GM18499 (cell line): ENCODE measurements around the gene LDAF1.
"Not testable (repeated sequence)": the region's sequence is repeated elsewhere in the genome, so short reads cannot be mapped to it uniquely, and the experiment has no call there.

Experiments
- ATAC-seq: cut with Tn5 transposase; IDR thresholded peaks from one replicate; pipeline ENCODE4 v1.9.1; 2021; ENCODE audit warnings: moderate number of reproducible peaks; ENCODE audit not compliant: insufficient read depth, unreplicated experiment

Gene LDAF1

DNA sequence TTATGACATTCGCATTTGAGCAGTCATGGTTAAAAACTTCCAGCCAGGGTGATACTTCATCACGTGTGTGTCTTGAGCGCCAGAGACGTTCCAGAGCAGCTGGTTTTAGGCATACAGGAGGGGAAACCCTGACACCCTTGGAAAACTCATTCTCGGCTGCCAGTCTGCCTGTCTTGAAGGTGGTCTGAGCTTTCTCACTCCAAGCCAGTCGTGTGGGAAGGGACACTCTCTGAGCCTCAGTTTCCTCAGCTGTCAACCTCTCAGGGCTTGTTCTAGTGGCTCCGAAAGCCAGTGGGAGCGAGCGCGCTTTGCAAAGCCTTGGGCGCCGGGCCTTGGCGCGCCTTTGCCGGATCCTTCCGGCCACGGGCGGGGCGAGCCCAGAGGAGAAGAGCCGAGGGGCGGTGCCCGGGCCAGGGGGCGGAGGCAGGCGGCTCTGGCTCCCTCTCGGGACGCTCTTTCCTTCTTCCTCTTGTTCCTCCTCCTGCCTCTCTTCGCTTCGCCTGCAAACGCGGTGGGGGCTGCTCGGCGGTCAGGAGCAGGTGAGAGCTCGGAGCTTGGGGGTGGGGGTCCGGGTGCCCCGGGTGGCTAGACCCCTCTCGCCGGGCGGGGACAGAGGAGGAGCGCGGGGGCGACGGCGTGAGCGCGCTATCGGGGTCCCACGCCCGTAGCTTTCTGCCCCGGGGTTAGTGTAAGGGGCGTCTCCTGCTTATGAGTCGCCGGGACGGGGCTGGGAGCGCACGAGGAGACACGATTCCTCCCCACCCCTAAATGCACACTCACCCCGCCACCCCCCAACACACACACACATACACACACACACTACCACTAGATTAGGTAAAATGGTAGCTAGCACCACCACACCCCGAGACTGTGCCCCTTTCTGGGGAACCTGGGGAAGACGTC lies at the start of gene LDAF1:
TSS of gene LDAF1 (plus strand) at position 467 of the 903 bp plus-strand sequence. CDS start 2,509 bp downstream, outside the sequence.
- ATAC-seq, result no peak

DNA sequence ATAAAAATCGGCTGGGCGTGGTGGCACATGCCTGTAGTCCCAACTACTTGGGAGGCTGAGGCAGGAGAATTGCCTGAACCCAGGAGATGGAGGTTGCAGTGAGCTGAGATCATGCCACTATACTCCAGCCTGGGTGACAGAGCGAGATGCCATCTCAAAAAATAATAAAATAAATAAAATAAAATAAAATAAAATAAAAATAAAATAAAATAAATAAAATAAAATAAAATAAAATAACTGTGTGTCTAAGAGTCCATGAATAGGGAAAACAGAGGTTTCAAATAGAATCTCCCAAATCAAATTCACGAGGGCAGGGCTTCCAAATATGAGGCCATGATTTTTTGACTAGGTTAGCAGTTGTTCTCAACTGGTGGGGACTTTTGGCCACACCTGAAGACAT lies 42.9 kb upstream of the LDAF1 start:
- ATAC-seq, result not testable (repeated sequence)

DNA sequence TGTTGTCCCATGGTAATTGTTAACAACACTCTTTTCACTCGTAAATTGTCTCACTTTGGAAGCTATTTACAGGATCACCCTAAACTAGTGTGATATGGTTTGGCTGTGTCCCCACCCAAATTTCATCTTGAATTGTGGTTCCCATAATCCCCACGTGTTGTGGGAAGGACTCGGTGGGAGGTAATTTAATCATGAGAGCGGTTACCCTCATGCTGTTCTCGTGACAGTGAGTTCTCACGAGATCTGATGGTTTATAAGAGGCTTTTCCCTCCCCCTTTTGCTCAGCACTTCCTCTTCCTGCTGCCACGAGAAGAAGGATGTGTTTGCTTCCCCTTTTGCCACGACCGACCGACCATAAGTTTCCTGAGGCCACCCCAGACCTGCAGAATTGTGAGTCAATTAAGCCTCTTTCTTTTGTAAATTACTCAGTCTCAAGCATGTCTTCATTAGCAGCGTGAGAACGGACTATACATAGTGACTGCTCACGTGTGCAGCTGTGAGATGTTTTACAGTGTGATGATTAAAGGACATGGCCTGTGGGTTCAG lies 42.3 kb upstream of the LDAF1 start:
- no peak for ATAC-seq

DNA sequence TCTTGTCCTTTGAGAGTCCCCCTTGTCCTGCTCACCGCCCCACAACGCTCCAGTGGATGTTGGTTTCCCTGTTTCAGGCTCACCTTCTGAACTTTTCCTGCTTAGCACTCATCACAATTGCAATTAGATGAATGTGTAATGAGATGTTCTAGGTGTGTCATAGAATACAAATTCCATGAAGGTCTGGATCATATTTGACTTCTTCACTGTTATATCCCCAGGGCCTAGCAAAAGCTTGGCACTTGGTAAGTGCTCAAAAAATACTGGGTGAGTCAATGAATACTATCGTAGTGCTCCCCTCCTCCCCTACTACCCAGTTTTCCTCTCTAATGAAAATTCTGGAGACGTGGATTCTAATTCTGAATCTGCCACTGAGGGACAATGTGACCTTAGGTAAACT lies 40.9 kb upstream of the LDAF1 start:
- ATAC-seq, result no peak

DNA sequence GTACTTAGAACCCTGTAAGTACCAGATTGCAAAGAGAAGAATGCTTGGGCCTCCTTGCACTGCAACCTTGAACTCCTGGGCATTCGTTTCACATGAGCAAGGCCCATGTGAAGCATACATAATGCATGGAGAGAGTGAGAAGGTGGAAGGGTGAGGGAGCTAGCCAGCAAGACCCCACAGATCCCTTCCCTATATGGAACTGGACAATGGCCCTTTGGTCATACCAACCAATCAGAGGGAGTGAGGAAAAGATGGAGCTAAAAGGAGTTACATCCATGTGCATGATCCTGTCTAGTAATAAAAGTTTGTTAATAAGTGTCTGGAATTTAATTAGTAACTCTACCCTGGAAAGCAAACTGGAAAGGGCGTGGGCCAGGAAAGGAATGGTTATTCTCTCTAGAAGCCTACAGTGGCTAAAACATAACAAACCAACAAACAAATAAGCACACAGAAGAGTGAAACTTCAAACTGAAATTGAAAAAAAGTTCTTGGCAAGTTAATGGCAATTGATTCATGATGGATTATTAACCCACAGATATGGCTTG lies 37.4 kb upstream of the LDAF1 start:
- ATAC-seq, result no peak

DNA sequence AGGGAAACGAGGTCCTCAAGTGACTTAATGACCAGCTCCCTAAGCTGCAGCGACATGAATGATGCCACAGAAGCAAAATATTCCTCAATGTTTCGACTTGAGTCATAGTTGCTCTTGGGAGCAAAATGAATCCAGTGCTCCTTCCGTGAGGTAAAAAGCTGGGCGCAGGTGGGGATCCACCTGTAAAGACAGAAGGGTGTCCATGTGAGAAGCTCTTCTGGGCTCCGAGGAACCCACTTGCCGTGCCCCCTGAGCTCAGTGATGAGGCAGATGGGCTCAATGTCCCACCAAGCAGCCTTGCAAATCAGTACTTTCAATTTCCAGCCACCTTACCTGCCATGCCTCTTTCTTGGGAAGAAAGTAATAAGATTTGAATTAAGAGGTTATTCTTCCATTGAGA lies 33.3 kb upstream of the LDAF1 start:
- no peak for ATAC-seq

DNA sequence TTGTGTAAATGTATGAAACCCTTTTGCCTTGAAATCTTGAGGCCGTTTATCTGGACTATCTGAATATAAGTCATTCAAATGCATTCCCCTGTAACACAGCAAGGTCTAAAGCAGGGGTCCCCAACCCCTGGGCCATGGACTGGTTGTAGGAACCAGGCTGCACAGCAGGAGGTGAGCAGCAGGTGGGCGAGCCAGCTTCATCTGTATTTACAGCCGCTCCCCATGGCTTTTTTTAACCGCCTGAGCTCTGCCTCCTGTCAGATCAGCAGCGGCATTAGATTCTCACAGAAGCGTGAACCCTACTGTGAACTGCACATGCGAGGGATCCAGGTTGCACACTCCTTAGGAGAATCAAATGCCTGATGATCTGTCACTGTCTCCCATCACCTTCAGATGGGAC lies 32.0 kb upstream of the LDAF1 start:
- ATAC-seq, result no peak

DNA sequence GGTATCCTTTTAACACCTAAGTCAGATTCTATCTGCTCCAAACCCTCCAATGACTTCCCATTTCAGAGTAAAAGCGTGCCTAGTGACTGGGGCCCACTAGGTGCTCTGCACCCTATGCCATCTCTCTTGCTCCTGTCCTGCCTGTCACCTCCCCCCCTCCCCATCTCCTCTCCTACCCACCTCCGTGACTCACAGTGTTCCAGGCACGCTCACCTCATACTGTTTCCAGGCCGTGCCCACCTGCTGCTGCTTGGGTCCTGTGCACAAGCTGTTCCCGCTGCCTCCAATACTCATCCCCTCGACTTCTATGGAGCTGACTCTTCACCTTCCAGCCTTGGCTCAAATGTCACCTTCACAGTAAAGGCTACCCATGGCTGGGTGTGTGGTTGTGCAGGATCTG lies 29.5 kb upstream of the LDAF1 start:
- no peak for ATAC-seq

DNA sequence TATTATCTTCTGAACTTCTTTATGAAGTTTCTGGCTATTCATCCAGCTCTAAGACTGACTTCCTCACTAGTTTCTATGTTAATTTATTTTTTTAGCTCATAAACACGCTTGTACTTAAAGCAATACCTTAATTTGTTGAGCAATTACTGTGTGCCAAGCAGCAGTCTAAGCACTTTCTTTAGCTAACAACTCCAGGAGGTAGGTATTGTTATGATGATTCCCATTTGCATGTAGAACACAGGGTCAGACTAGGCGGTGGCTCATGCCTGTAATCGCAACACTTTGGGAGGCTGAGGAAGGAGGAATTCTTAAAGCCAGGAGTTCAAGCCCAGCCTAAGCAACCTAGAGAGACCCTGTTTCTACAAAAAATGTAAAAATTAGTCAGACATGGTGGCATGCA lies 27.7 kb upstream of the LDAF1 start:
- no peak for ATAC-seq

DNA sequence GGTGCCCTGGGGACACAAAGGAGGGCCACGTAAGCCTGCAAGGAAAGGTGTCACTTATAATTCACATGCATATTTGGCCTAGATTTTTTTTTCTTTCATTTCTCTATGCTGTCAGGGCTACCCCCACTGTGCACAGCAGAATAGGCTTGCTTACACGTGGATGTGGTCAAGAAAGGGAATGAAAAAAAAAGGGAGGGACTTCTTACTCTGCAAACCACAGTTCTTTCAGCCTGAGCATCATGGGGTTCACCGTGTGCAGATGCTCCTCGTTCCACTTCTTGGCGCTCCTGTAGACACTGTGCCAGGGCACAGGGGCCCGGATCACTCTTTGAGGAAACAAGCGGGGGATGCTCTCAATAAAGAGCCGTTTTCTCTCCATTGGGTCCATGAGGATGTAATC lies 24.4 kb upstream of the LDAF1 start:
- no peak for ATAC-seq

DNA sequence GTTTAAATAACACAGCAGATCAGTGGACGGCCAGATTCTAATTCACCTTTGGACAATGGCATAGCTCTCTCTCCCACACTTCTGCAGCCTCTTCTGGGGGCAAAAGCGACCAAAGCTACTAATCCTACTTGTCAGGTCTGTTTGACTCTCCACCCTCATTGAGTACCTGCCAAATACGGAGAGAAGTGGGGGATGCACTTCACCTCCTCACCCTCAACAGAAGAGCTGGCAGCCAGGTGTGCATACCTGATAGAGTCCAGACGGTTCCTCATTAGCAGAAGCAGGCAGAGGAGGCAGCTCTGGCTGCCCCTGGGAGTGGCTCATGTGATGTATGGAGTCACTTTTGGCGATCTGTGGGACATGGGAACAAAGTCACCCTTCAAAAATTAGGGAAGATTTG lies 12.7 kb upstream of the LDAF1 start:
- ATAC-seq, result no peak

DNA sequence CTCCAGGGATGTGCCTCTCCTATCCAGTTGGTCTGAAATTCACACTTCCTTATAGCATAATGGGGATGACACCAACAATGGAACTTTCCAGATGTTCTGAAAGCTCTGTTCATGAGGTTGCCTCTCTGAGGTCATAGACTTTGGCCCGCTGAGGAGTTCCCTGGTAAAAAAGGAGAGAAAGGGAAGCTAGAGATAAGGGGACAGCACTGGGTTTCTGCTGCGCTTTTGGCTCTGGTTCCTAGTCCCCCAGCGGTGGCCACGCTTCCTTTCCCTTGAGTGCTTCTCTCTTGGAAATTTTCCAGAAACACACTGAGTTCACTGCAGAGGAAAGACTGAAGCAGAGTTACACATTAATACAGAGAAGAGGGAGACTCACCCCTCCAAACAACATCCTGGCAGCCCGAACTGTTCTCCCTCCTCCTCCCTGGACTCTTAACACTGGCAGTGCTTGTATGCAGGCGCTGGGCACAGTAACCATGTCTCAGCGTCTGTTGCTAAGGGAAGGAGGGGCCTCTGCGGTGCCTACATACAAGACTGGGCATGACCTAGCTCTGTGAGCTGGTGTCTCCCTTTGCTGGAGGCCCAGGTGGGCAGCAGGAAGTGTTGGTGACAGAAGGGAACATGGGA lies 8.0 kb upstream of the LDAF1 start, which contains the start of gene DNAH3:
TSS of gene DNAH3 (minus strand) at position 472 of the 627 bp plus-strand sequence. CDS start 527 bp downstream, outside the sequence.
- no peak for ATAC-seq

DNA sequence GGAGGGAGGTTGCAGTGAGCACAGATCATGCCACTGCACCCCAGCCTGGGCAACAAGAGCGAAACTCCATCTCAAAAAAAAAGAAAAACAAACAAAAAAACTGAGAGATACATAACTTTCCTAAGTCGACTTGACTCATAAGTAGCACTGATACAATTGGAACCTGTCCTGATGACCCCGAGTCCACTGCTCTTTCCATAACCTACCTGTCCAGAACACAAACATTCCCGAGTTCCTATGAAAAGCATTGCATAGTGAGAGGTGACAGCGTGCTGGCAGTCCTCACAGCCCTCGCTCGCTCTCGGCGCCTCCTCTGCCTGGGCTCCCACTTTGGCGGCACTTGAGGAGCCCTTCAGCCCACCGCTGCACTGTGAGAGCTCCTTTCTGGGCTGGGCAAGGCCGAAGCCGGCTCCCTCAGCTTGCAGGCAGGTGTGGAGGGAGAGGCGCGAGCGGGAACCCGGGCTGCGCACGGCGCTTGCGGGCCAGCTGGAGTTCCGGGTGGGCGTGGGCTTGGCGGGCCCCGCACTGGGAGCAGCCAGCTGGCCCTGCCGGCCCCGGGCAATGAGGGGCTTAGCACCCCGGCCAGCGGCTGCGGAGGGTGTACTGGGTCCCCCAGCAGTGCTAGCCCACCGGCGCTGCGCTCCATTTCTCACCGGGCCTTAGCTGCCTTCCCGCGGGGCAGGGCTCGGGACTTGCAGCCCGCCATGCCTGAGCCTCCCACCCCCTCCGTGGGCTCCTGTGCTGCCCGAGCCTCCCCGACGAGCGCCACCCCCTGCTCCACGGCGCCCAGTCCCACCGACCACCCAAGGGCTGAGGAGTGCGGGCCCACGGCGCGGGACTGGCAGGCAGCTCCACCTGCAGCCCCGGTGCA lies 6.1 kb upstream of the LDAF1 start:
- ATAC-seq, result not testable (repeated sequence)

DNA sequence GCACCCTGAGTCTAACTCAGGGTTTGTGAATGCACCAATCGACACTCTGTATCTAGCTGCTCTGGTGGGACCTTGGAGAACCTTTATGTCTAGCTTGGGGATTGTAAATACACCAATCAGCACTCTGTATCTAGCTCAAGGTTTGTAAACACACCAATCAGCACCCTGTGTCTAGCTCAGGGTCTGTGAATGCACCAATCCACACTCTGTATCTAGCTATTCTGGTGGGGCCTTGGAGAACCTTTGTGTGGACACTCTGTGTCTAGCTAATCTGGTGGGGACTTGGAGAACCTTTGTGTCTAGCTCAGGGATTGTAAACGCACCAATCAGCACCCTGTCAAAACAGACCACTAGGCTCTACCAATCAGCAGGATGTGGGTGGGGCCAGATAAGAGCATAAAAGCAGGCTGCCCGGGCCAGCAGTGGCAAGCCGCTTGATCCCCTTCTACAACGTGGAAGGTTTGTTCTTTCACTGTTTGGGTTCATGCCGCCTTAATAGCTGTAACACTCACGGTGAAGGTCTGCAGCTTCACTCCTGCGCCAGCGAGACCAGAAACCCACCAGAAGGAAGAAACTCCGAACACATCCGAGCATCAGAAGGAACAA lies 5.2 kb upstream of the LDAF1 start:
- ATAC-seq, result not testable (repeated sequence)

DNA sequence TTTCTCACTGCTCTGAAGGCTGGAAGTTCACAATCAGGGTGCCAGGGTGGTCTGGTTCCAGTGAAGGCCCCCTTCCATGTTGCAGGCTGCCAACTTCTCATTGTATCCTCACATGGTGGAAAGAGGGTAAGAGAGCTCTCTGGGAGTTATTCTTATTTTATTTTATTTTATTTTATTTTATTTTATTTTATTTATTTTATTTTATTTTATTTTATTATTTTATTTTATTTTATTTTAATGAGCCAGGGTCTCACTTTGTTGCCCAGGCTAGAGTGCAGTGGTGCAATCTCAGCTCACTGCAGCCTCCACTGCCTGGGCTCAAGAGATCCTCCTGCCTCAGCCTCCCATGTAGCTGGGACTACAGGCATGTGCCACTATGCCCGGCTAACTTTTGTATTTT lies 2.5 kb upstream of the LDAF1 start:
- not testable (repeated sequence) for ATAC-seq

DNA sequence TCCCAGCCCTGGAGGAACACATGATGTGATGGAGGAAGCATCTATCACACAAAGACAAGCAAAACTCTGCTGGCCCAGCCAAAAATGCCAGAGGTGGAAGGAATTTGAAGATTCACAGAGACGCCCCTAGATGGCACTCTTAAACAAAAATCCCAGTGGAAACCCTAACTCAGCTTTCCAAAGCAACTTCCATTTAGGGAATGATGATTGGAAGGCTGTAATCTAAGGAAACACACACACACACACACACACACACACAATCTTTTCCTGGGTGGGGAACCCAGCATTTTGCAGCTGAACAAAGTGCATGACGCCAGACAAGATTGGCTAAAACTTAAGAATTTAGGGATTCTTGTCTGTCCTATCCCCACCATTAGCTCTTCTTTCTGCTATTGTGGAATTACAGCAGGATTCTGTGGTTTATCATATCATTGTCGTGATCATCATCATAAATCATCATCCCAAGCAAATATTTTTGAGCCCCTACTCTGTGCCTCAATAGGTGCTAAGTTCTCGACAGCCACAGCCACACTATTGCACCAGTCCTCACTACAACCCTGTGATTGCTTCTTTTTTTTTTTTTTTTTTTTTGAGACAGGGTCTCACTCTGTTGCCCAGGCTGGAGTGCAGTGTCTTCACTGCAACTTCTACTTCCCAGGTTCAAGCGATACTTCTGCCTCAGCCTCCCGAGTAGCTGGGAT lies 1.6 kb upstream of the LDAF1 start:
- no peak for ATAC-seq

DNA sequence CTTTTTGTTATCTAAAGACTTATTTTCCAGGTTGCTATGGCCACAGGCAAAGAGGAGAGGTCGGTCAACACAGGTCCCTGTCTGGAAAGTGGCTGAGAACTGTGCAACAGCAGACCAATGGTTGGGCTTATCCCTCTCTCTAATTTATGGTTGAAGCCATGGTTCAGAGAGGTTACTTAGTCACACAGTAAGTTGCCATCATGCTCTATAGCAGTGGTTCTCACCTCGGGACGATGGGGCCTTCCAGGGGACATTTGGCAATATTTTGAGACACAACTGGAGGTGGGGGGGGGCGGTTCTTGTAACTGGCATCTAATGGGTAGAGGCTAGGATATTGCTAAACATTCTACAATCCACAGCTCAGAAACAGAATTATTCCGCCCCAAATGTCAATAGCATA lies 842 bp upstream of the LDAF1 start:
- no peak for ATAC-seq

DNA sequence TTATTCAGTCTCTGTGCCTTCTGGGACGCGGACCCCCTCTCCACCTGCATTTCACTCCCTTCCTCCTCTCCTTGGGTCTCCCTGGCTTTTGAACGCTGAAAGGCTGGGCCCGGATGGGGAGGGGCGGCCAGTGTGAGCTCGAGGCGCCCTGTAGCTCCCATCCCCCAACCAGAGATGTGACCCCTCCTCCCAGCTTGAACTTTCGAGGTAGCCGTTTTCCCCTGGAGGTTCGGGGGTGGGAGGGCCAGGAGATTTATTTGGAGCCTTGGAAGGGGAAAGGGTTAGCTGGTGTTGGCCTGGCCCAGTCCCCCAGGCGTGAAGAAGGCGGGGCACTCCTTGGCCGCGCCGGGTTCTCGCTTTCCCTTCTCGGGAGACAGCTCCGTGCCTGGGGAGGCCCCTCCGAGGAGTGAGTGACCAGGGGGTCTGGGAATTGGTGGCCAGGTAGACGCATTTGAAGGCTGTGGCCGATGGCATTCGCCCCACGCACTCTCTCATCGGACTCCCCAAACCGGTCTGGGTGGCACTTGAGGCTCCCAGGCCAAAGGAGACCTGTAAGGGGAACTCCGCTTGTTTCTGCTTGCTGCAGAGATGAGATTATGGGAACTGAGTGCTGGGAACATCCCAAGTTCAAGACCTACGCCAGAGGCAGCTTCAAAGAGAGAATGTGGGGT lies 942 bp downstream of the LDAF1 start:
- no peak for ATAC-seq

DNA sequence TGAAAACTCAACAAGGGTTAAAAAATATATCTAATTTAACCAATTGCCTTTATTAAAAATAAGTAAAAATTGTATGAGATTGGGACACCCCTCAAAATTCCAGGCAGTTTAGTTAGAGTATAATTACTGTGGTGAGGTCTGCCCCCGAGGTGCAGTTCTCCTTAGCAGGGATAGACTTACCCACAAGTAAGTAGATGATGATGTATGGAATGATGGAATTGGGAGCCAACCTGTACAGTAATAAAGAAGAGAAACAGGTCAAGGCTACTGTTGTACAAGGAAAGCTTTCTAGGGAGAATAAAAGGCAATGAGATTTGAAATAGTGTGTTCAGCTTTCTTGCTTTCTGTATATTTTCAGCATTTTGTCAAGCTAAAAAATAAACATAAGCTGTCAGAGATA lies 1.8 kb downstream of the LDAF1 start:
- no peak for ATAC-seq
